HG03469 (cell line): Measurements from ENCODE around the gene RRM1.
"Not testable (repeated sequence)": the region's sequence is repeated elsewhere in the genome, so short reads cannot be mapped to it uniquely, and the experiment has no call there.

ENCODE experiments used
- ATAC-seq: cut with Tn5 transposase; IDR thresholded peaks from one replicate; pipeline ENCODE4 v1.9.1; 2021; ENCODE audit warnings: mild to moderate bottlenecking, moderate library complexity, moderate number of reproducible peaks; ENCODE audit not compliant: unreplicated experiment

The RRM1 gene

GRCh38 chr11:4094348-4095291 lies at the start of gene RRM1:
Gene RRM1 (plus strand): TSS chr11:4094799. CDS start chr11:4095013, 214 bp downstream.
- peak; percentile 84 for ATAC-seq

- ATAC-seq: no peak
Measured at GRCh38 chr11:4044976-4045646, 49.5 kb upstream of the RRM1 start.

GRCh38 chr11:4048340-4048739 lies 46.3 kb upstream of the RRM1 start:
- no peak for ATAC-seq

GRCh38 chr11:4049006-4049405 lies 45.6 kb upstream of the RRM1 start:
- ATAC-seq: no peak

GRCh38 chr11:4050138-4050537 lies 44.5 kb upstream of the RRM1 start:
- ATAC-seq: no peak

GRCh38 chr11:4053200-4053599 lies 41.4 kb upstream of the RRM1 start:
- not testable (repeated sequence) for ATAC-seq

- no peak for ATAC-seq
Measured at GRCh38 chr11:4054643-4055042, 40.0 kb upstream of the RRM1 start.

- no peak for ATAC-seq
Measured at GRCh38 chr11:4059424-4059823, 35.2 kb upstream of the RRM1 start.

- no peak for ATAC-seq
Measured at GRCh38 chr11:4060182-4060923, 34.2 kb upstream of the RRM1 start.

GRCh38 chr11:4061700-4062099 lies 32.9 kb upstream of the RRM1 start:
- ATAC-seq: no peak

- ATAC-seq: no peak
Measured at GRCh38 chr11:4063348-4063747, 31.3 kb upstream of the RRM1 start.

GRCh38 chr11:4064278-4064955 lies 30.2 kb upstream of the RRM1 start:
- no peak for ATAC-seq

- ATAC-seq: no peak
Measured at GRCh38 chr11:4065086-4065485, 29.5 kb upstream of the RRM1 start.

- no peak for ATAC-seq
Measured at GRCh38 chr11:4065601-4066377, 28.8 kb upstream of the RRM1 start.

GRCh38 chr11:4066910-4067309 lies 27.7 kb upstream of the RRM1 start:
- ATAC-seq: no peak

- no peak for ATAC-seq
Measured at GRCh38 chr11:4068962-4069361, 25.6 kb upstream of the RRM1 start.

GRCh38 chr11:4071325-4071724 lies 23.3 kb upstream of the RRM1 start:
- no peak for ATAC-seq

- no peak for ATAC-seq
Measured at GRCh38 chr11:4071914-4072313, 22.7 kb upstream of the RRM1 start.

GRCh38 chr11:4072668-4073285 lies 21.8 kb upstream of the RRM1 start:
- ATAC-seq: no peak

GRCh38 chr11:4074266-4074665 lies 20.3 kb upstream of the RRM1 start:
- ATAC-seq: no peak
